ENCODE measurements around the gene LHFPL3.

GRCh38 chr7:104296266-104296665 is 32.1 kb upstream of the LHFPL3 start:
- no peak for TF ChIP-seq EZH2 (IDR thresholded peaks at IDR 0.05; ENCODE audit: insufficient read depth, poor library complexity, severe bottlenecking)
- TF ChIP-seq EZH2phosphoT487 (IDR thresholded peaks at IDR 0.05; ENCODE audit: insufficient read depth, low read depth) = no peak

Data from GM23248 (cell line).